Fibroblast of peridontal ligament (primary cell): ENCODE measurements around the gene ZNF609.
A peak's percentile ranks its signal among the peaks of the same experiment; 100 is the strongest.
"Not testable (repeated sequence)": the region's sequence is repeated elsewhere in the genome, so short reads cannot be mapped to it uniquely, and the experiment has no call there.

Source experiments
- DNase-seq: peaks from one replicate; pipeline ENCODE4 v3.0.0-alpha.2; 2010; ENCODE audit errors: extremely low read depth

Gene ZNF609

GRCh38 chr15:64622410-64623260, 162.3 kb downstream of the ZNF609 start:
- DNase-seq: no peak

GRCh38 chr15:64623347-64623996, 163.1 kb downstream of the ZNF609 start:
- peak; percentile 81 for DNase-seq

- no peak for DNase-seq
Observed at GRCh38 chr15:64624242-64624641, 163.9 kb downstream of the ZNF609 start.

- DNase-seq: no peak
Observed at GRCh38 chr15:64629063-64629462, 168.7 kb downstream of the ZNF609 start.

- DNase-seq: no peak
Observed at GRCh38 chr15:64630396-64631107, 170.2 kb downstream of the ZNF609 start.

- not testable (repeated sequence) for DNase-seq
Observed at GRCh38 chr15:64632639-64633038, 172.3 kb downstream of the ZNF609 start.

GRCh38 chr15:64633332-64633731, 173.0 kb downstream of the ZNF609 start:
- DNase-seq: no peak

GRCh38 chr15:64634027-64634426, 173.6 kb downstream of the ZNF609 start:
- no peak for DNase-seq

GRCh38 chr15:64634576-64635498, 174.5 kb downstream of the ZNF609 start:
- DNase-seq: no peak

GRCh38 chr15:64635499-64636495, 175.4 kb downstream of the ZNF609 start:
- DNase-seq: peak; percentile 91

GRCh38 chr15:64636556-64636955, 176.2 kb downstream of the ZNF609 start:
- no peak for DNase-seq

- DNase-seq: no peak
Observed at GRCh38 chr15:64637412-64637811, 177.0 kb downstream of the ZNF609 start.

GRCh38 chr15:64639744-64640143, 179.4 kb downstream of the ZNF609 start:
- not testable (repeated sequence) for DNase-seq

GRCh38 chr15:64640146-64640871, 179.9 kb downstream of the ZNF609 start:
- no peak for DNase-seq

GRCh38 chr15:64642875-64643274, 182.5 kb downstream of the ZNF609 start:
- DNase-seq: no peak

- DNase-seq: no peak
Observed at GRCh38 chr15:64643685-64644084, 183.3 kb downstream of the ZNF609 start.

GRCh38 chr15:64644811-64645210, 184.4 kb downstream of the ZNF609 start:
- DNase-seq: not testable (repeated sequence)

- DNase-seq: no peak
Observed at GRCh38 chr15:64645995-64646394, 185.6 kb downstream of the ZNF609 start.

GRCh38 chr15:64647367-64647766, 187.0 kb downstream of the ZNF609 start:
- no peak for DNase-seq
